GM21825 (cell line): Measurements from ENCODE around the gene EDARADD.
A peak's percentile ranks its signal among the peaks of the same experiment; 100 is the strongest.

Experiments
- ATAC-seq: cut with Tn5 transposase; IDR thresholded peaks from one replicate; pipeline ENCODE4 v1.9.1; 2021; ENCODE audit warnings: mild to moderate bottlenecking, moderate library complexity; ENCODE audit not compliant: unreplicated experiment

The EDARADD gene

DNA sequence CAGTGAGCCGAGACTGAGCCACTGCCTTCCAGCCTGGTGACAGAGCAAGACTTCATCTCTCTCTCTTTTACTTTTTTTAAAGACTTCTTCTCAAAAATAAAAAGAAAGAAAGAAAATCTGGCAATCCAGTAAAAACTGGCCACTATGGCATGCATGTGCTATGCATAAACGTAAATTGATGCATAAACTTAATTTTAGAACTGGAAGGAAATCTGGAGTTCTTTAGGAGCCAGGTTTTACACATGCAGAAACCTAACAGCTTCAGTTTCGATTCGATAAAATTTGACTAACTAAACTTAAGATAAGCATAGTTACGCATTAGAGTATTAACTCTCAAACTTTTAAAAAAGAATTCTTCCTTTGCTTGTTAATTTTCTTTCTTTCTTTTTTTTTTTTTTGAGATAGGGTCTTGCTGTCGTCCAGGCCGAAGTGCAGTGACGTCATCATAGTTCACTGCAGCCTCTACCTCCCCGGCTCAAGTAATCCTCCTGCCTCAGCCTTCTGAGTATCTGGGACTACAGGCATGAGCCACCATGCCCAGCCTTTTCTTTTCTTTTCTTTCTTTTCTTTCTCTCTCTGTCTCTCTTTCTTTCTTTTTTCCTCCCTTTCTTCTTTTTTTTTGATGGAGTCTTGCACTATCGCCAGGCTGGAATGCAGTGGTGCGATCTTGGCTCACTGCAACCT, 117.8 kb downstream of the EDARADD start:
- no peak for ATAC-seq

DNA sequence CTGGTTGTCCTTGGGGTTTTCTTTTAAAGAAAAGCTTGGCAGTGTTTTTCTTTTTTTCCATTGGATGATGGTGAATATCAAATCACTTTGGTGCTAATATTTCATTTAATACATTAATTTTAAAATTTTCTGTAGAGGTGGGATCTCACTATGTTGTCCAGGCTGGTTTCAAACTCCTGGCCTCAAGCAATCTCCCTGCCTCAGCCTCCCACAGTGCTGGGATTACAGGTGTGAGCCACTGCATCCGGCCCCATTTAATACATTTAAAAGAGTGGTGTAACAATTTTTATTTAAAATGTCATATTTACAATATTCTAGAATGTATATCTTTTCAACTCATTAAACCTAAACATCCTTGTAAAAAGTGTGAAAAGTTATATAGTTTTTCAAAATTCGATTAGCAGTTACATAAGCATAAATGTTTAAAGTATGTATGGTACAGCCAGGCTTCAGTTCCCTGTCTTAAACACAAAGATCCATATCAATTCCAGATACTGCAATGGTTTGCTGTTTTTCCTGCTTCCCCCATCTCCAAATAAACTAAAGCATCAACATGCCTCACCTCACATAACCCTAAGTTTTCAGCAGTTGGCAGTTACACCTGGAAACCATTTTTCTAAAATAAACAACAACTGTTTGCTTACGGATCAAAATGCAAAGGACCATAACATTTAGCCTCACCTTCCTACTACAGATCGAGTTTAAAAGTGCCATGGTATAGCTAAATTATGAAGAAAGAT, 120.8 kb downstream of the EDARADD start:
- ATAC-seq = no peak

DNA sequence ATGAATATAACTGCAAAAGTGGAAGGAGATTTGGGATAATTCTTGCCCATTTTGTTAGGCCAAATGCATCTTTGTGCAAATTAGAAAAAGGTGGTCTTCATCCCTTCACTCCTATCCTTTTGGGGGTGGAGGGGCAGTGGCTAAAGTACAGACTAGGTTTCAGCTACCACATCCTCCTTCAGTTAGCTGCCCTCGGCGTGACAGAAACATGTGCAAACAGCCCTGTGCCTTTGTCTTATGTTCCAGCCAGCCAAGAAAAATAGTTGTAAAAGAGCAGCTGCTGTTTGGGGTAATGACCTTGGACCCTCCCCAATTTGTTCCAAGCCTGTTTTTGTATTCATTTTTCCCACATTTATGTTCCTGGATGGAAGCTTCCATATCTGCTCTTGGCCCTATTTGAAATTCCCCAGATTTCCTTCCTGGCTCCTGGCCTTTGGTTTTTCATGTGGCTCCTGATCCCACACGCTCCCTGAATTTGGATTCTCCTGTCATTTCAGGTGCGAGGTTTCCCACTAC, 121.4 kb downstream of the EDARADD start:
- ATAC-seq = no peak

DNA sequence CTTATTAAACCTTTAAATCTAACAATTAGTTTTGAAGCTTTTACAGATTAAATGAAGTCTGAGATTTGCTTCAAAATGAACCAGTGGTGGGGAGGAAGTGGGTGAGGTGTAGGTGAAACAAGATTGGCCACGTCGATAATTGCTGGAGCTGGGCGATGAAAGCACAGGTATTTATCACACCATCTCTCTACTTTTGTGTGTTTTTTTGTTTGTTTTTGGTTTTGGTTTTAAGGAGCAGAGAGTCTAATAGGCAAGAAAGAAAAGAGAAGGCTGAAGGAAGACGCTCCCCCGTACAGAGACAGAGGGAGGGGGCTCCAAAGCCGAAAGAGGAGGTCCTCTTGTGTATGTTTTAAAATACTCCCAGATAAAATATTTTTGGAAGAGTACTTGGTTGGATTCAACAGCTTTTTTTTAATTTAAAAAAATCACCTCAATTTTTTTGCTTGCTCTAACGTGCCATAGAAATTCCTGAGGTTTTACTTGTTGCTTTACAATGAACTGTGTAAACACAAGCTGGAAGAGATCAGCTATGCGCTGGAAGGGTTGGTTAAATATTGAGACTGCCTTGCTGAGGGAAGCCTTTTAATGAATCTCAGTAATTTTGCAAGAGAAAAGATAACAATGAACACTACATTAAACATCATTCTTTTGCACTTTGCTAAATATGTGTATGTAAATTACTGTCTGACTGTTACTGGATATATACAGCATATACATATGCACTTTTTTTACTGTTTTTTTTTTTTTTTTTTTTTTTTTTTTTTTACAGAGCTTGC, 123.0 kb downstream of the EDARADD start:
- ATAC-seq = no peak

DNA sequence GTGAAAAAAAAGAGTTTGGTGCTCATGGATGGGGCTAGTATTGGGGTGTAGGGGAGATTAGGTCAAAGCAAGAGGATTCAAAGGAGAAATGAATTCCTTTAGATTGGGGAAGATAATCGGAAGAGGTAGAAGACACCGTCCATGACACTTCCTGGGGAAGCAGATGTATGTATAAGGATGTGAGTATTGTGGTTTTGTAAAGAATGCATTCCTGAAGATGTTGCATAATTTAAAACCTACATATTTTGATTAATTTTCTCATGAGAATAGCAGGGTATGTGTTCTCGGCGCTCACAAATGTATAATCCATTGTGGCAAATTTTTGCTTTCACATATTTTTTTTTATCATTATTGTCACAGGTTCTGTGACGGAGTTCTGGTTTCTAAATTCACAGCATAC, 124.2 kb downstream of the EDARADD start:
- ATAC-seq = no peak

DNA sequence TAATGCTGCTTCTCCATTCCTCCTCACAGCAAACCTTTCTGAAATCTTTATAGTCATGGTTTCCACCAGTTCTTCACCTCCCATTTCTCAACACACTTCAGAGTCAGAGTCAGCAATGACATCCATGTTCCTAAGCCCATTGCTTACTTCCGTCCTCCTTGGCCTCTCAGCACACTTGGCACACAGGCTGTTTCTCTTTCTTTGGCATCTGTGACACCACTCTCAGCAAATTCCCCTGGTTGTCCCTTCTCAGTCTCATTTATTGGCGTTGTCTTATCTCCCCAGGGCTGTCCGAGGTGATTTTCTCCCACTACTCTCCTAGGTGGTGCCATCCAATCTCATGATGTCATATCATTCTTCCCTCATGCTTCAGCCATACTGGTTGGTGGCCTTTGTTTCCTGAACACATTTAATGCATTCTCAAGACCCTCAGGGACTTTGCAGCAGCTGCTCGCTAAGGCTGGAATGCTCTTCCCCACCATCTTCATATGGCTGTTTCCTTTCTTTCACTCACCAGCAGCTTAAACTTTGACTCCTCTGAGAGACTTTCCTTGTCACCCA, 126.4 kb downstream of the EDARADD start:
- ATAC-seq = no peak

DNA sequence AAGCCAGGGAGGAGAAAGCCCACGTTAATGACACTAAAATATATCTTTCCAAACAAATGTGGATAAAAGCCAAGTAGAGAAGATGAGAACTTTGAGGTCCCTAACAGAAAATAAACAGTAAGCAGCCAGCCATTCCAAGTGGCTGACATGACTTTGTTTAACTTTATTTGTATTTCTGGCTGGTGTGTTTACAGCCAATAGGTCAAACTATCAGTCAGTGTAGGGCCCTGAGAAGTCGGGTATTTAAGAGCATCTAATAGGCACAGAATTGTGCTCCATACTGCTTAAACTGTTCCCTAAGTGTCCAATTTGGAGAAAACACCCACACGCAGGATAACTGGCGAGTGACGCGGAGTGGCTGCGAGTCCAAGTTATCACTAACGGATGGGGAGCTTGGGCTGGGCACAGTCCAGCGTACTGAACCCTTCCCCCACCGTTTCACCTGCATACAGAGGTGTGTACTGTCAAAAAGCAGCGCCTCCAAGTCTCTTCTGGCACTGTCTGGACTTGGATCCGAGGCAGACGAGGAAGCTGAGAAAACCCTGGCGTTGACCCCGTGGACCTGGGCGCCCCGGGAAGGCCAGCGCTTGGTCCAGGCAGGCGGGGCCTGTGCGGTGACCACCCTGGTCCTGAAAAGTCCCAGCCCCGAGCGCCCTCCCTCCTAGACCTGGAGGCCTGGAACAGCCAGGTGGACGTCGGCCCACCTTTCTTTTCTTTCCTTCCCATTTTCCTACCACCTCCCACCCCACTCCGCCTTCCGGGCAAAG, 129.0 kb downstream of the EDARADD start:
- ATAC-seq = no peak

DNA sequence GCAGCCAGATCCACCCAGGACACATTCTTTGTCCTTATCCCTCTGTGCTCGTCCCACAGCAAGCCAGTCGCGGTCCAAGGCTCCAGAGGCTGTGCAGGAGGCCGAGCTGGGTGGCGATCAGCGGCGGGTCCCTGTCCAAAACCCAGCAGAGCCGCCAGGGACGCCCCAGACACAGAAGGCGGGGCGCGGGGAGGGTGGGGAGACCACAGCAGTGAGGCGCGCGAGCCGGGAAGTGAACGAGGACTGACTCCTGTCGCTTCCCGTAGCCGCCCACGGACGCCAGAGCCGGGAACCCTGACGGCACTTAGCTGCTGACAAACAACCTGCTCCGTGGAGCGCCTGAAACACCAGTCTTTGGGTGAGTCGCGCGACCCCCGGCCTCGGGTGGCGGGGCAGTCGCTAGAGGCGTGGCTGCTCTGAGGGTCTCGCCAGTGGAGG, 129.6 kb downstream of the EDARADD start, which contains the start of gene LGALS8:
LGALS8 (plus strand) TSS at position 279 of the 438 bp plus-strand sequence. CDS start 2,089 bp downstream, outside the sequence.
- peak; percentile 64 for ATAC-seq

DNA sequence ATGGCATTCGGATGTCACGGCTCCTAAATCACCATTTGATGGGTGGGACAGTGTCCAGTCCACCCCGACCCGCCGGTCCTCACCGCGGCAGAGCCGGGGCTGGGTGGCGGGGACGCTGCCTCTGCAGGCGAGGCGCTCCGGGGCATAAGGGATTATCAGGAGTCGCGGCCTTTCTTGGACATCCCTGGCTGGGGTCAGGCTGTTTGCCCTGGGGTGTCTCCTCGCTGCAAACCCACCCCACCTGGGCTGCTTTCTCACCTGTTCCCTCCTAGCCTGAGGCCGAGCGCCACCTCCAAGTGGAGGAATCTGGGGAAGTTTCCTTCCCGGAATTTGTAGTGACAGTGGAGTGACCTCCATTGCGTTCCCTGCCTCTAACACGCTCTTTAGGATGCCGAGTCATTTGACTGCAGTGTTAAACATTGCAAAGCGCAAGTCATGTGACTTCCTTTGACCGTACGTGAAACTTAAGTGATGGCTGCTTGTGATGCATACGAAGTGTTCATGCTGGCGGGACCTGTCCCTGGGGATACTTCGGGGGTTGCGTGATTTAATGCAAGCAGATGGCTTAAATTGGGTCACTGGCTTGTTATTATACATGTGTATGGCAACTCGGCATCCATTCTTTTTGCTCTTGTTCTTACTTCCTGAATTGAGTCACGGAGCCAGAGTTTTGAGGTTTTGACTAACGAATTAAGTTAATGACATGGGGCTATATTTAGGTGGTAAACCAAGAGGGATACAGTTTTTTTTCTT, 130.2 kb downstream of the EDARADD start:
- ATAC-seq = peak; percentile 89

DNA sequence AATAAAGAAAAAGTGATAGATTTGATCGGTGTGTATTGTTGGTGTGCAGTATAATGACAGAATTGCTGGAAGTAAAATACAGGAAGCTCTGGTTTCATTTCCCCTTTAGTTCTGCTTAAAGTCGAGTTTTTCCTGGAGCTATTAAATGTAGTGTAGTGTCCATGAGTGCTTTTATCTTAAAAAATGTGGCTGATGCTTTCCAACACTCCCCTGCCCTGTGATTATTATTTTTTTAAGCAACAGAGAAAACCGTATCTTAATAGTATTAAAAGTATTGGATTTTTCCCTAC, 130.8 kb downstream of the EDARADD start:
- ATAC-seq = no peak

DNA sequence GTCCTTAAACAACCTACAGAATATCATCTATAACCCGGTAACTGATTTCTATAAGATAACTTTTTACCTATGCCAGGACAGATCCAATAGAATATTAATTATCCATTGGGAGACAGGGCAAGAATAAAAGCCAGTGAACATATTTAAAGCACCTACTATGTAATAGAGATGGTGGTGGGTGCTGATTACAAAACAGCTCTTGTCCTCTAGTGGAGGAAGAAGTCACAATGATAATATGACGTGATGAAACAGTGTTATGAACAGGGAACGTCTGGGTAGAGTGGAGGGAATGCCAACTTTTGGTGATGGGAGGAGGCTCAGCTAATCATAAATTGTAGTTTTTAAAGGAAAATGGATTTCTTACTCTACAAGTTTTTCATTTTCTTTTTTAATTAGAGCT, 132.0 kb downstream of the EDARADD start:
- no peak for ATAC-seq

DNA sequence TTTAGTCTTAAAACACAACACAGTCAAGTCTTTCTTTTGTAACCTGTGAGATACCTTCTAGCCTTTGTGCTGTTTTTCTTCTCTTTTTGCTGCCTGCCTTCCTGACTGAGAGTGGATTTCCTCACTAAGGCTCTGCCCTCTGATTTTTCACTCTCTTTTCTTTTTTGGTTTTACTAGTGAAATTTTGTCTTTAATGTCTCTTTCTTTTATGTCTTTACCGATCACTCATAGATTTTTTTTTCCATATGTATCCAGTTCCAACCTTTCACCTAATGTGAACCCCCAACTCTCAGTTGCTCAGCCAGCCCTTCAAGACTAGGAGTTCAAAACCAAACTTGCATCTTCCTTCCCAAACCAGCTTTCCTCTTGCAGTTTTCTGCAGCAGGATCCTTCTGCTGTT, 136.2 kb downstream of the EDARADD start:
- no peak for ATAC-seq

DNA sequence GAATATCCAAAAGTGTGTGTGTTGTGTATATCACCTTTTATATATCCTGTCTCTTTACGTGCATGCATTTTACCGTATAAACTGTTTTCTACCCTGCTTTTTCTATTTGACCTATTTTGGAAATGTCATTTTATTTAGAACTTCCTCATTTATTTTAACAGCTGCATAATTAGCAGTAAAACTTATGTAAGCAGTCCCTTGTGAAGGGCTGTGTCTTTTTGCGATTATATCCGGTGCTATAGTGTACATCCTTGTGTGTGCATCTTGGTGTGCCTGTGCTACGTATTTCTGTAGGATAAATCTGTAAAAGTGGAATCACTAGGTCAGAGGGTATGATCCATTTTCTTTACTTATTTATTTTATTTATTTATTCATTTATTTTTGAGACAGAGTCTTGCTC, 136.9 kb downstream of the EDARADD start:
- ATAC-seq = no peak

DNA sequence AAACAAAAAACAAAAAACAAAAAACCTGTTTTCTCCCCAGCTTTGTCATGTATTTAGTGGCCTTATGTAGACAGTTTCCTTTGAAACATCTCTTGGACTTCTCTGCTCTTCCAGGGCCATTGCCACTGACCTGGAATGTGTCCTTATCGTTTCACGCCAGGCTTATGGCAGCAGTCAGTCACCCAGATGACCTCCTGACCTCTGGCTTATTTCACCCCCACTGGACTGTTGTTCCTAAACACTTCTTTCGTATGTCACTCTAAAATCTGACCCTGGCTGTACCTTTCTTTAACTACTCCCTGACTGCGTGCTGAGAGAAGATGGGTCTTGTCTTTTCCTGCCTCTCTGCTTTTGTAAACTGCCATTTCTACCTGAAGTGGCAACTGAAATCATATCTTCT, 138.8 kb downstream of the EDARADD start:
- no peak for ATAC-seq

DNA sequence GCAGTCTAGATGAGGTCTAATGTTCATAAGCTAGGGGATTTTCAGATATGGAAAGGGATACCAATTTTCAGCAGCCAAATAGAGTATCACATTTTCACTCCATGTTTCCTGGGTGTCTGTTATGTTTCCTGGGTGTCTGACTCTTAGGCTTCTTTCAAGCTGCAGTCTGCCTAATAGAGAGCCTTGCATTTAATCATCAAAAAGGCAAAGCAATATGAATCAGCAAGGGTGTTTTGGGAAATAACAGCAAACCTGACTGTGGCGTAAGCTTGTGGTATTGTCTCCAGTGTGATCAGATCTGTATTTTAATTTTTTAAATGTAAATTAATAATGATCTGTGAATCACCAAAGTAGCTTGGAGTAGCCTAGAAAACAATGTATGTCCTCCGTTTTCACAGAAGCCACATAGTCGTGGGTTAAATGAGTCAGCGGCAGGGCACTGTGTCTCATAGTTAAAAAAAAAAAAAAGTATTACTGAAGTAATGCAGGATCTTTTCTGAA, 140.1 kb downstream of the EDARADD start:
- no peak for ATAC-seq
